Prostate gland (tissue), 2 donors: ENCODE measurements around the gene TMEM119.

Experiments used
- POLR2A ChIP-seq: fragments of 450-650 bp; IDR thresholded peaks from one replicate; pipeline ENCODE4 v1.6.1; 2016; ENCODE audit warnings: antibody characterized with exemption, mild to moderate bottlenecking
- POLR2AphosphoS5 ChIP-seq: sonication (generic); formaldehyde crosslinking; IDR thresholded peaks from one replicate; pipeline ENCODE4 v1.6.1; 2017; ENCODE audit warnings: antibody characterized with exemption
- TF ChIP-seq, protein P1 (sequence below), 4 experiments: fragments of 200-600 bp in 2 of 4; fragments of 450-650 bp in 2 of 4; sonication (generic) in 2 of 4; IDR thresholded peaks; 1 replicate in 3 of 4; 2 replicates in 1 of 4; pipeline ENCODE4 v1.5.1; 2016 to 2019; ENCODE audit warnings: antibody characterized with exemption in 4 of 4, mild to moderate bottlenecking in 2 of 4, moderate library complexity in 2 of 4

DNA sequence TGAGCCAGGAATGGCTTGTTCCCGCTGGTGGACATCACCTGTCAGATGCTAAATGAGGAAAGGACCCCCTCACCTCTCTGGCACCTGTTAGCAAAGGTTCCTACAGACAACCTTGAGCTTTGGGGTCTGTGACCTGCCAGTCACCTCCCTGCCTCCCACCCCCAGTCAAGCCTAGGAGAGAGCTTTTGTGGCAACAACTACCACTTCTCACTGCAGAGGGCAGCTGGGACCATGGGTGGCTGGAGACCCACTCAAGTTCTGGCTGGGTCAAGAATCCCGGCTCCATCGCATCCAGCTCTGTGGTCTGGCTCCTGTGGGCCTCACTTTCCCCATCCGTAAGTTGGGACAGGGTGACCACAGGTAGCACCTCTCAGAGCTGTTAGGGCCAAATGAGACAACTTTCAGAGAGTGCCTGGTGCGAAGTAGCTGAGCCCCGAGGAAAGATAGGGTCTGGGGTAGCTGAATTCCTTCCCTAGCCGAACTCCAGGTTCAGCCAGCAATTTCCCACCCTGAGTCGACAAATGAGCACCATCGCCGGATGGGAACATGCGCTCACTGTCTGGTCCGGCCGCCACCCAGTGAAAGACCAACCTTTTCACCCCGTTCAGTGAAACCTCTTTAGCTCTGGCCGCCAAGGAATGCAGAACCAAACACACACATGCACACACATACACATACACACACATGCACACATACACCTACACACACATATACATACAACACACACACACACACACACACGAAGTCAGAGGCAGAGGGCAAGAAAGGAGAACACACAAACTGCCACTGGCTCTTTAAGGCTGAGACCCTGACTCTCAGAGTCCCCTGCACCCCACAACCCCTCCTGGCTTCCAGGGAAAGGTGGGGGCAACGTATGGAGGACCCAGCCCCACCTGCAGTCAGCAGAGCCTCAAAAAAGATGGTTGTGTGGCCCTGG is 1.9 kb downstream of the TMEM119 start:
- TF ChIP-seq, protein P1, sequence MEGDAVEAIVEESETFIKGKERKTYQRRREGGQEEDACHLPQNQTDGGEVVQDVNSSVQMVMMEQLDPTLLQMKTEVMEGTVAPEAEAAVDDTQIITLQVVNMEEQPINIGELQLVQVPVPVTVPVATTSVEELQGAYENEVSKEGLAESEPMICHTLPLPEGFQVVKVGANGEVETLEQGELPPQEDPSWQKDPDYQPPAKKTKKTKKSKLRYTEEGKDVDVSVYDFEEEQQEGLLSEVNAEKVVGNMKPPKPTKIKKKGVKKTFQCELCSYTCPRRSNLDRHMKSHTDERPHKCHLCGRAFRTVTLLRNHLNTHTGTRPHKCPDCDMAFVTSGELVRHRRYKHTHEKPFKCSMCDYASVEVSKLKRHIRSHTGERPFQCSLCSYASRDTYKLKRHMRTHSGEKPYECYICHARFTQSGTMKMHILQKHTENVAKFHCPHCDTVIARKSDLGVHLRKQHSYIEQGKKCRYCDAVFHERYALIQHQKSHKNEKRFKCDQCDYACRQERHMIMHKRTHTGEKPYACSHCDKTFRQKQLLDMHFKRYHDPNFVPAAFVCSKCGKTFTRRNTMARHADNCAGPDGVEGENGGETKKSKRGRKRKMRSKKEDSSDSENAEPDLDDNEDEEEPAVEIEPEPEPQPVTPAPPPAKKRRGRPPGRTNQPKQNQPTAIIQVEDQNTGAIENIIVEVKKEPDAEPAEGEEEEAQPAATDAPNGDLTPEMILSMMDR (IDR thresholded peaks at IDR 0.05): no peak
- TF ChIP-seq POLR2AphosphoS5 (no peak), POLR2A (no peak)
